IPS-18c (cell line): ENCODE measurements around the gene TPM3.

Experiments used
- H3K4me3 ChIP-seq: 2 replicates; pipeline ENCODE4 v1.7.0; 2013; ENCODE audit warnings: low read depth, mild to moderate bottlenecking, low read length, moderate library complexity; ENCODE audit not compliant: insufficient read depth
- H3K9me3 ChIP-seq: one replicate; pipeline ENCODE4 v1.6.1; 2013; ENCODE audit warnings: mild to moderate bottlenecking, low read length, moderate library complexity; ENCODE audit not compliant: control insufficient read depth, insufficient read depth

Gene TPM3

DNA sequence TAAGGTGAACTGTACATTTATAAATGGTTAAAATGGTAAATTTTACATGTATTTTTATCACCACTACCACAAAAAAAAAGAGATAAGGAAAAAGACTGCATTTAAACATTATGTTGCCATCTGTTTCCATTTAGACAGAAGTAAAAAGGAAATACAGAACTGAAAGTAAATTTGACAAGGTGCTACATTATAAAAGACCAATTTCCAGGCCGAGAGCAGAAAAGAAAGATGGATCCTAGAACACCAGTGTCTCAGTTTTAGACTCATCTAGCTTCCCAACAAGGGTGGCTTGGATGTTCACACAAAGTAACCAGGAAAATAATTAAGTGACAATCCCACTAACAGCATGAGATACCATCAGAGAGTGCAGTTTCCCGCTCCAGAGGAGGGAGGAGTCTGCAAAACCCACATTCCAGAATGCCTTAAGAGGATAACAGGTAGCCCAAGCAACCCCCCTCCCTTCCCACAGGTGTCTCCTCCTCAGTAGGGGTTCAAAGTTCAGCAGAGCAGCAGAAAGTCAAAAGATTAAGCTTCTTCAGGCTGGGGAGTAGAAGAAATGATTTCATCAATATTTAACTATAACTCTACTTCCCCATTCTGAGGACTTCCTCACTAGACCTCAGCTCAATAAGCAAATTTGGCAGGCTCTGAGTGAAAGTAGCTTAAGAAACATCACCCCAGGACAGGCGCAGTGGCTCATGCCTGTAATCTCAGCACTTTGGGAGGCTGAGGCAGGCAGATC is 11.8 kb downstream of the TPM3 start:
- no peaks in the 10 kb centered on the region for H3K9me3 ChIP-seq
- no peak overlapping the region; the same call in 1 of the 2 replicates for H3K4me3 ChIP-seq

DNA sequence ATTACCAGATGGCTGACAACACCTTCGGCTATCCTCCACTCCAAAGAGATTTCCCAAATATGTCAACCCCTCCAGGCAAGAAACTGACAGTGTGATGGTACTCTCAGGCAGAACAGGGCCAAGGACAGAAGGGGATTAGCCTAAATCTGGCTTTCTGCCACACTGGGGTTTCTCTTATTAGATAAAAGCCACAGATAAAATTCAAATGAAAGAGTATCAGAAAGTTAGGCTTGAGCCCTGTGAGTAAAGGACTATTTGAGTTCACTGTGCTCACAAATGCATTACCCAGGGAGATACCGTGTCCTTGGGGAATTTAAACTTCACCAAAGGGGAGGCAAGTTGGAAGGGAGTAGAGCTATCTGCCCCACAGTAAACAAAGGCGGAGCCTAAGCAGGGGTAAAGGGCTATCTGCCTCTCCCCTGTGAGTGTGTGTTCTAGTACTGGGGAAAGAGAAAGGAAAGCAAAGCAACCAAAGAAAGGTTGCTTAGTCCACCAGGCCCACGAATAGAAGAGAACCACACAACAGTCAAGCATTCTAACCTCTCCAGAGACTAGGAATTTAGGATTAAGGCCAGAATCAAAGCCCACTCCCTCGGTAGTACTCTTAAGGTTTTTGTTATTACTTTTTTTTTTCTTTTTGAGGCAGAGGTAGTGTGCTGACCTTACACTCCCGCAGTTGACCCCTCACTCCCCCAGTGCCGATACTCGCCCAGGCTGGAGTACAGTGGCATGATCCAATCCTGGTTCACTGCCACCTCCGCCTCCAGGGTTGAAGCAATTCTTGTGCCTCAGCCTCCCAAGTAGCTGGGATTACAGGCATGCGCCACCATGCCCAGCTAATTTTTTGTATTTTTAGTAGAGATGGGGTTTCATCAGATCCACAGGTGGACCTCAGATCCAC is 12.7 kb downstream of the TPM3 start:
- Histone ChIP-seq H3K4me3 (no peak overlapping the region), H3K9me3 (no peaks in the 10 kb centered on the region)

DNA sequence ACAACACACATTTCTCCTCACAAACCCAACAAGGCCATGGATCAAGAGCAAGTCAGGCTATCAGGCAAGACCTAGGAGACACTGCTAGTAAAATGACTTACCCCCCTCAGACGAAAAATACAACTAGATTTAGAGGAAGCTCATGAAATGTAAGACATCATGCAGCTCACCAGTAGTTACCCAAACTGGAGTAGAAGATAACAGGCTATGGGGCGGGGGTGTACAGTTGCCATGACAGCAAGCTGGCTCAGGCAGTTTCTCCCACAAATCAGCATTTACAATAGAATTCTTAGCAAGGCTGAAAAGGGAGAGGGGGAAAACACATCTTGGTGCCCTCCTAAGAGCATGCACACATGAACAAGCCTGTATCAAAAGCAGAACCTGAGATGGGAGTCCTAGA is 13.9 kb downstream of the TPM3 start:
- Histone ChIP-seq H3K4me3 (no peak overlapping the region), H3K9me3 (no peaks in the 10 kb centered on the region)

DNA sequence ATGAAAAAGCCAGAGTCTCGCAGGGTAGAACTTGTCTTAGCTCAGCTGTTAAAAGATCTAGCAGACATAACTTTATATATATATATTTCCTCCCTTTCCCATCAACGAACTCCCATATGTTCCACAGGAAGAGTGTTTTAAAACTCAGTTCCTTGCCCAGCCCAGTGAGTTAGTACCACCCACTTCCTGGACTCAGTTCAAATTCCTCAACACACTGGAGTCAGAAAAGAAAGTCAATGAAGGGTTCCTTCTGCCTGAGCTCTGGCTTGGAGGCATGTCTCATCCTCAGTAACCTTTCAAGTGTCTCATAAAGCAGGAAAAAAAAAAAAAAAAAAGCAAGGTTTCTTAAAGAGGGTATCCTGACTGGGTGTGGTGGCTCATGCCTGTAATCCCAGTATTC is 15.6 kb downstream of the TPM3 start:
- no peak overlapping the region for H3K4me3 ChIP-seq
- H3K9me3 ChIP-seq = peaks cover 2% of the 10 kb centered on the region

DNA sequence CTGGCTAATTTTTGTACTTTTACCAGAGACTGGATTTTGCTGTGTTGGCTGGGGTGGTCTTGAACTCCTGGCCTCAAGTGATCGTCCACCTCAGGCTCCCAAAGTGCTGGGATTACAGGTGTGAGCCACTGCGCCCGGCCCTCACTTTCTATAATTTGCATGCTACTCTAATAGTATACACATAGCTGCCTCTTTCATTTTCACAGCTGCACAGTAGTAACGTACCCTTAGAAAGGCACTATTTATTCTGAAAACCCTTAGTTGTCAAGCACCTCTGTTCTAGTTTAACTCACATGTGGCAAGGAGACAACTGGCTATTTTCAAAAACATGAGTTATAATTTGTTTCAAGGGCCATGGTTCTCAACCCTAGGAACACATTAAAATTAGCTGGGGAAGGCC is 17.2 kb downstream of the TPM3 start:
- peaks cover 2% of the 10 kb centered on the region for H3K9me3 ChIP-seq
- no peak overlapping the region for H3K4me3 ChIP-seq

DNA sequence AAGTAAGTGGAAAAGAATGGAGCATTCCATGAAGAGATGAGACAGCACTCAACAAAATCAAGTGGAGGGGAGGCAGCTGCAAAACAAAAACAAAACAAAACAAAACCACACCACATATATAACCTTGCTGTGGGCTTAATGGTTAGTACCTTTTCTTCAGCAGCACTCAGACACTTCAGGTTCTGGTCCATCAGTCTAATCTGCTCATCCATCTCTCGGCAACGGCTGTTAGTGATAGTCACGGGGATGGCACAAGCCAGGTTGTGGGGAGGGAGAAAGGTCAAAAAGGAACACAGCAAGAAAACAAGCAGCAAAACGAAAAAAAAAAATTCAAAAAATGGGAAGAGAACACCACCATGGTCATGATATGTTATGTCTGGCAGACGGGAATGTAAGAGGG is 20.0 kb downstream of the TPM3 start:
- no peak overlapping the region for H3K4me3 ChIP-seq
- peaks cover 2% of the 10 kb centered on the region for H3K9me3 ChIP-seq

DNA sequence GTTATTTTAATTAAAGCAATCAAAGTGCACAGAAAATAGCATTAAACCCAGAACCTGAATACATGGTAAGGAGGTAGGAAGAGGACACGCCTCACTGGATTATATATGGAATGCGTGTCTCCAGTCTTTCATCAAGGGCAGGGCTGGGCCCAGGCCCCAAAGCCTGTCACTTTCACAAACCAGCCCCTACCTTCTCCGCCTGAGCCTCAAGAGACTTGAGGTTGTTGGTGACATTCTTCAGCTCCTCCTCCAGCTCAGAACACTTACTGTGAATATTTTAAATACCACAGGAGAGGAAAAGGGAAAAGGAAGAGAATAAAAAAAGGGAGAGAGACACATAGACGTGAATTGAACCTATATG is 20.7 kb downstream of the TPM3 start:
- Histone ChIP-seq H3K9me3 (peaks cover 2% of the 10 kb centered on the region), H3K4me3 (no peak overlapping the region)

DNA sequence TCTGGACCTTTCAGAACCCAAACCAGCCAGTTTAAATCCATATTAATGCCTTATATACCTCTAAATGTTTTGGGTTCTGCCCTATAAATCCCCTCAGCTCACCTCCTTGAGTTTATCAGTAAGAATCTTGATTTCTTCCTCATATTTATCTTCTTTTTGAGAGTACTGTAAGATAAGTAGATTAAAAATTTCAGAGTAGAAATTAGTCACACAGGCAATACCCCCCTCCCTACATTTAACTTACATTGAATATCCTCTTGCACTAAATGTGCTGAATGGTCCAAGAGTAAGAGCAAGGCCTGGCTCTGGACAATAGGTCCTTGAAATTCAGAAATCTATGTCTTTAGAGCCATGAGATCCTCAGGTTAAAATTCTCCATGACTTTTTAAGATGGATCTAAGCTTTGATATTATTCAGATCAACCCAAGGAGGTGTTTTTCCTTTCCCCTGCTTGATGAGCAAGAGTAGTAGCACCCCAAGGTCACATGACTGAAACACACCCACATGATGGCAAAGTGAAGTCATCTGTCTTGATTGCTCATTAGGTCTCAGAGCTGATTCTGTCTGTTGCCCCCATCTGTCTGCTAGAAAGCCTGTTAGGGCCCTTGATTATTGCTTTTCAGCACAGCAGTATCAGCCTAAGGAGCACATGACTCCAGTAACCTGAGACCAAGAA is 21.2 kb downstream of the TPM3 start:
- H3K4me3 ChIP-seq = no peak overlapping the region
- peaks cover 2% of the 10 kb centered on the region for H3K9me3 ChIP-seq

DNA sequence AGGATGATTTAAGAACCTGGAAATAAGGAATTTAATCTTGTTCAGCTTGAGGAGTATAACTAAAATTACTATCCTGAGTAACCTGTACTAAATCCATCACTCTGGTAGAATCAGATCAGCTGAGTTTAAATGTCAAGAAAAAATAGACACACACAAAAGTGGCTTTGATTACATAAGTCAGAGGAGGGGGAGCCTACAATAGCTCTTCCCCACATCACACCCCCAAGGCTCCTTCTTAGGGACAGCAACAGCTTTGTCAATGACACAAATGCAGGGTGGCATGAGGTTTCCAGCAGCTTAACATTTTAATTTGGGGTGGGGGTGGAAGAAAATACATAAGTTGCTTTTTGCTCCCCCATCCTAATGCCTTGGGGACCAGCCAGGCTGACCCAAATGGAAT is 24.4 kb downstream of the TPM3 start:
- peaks cover under 1% of the 10 kb centered on the region for H3K9me3 ChIP-seq
- no peak overlapping the region for H3K4me3 ChIP-seq

DNA sequence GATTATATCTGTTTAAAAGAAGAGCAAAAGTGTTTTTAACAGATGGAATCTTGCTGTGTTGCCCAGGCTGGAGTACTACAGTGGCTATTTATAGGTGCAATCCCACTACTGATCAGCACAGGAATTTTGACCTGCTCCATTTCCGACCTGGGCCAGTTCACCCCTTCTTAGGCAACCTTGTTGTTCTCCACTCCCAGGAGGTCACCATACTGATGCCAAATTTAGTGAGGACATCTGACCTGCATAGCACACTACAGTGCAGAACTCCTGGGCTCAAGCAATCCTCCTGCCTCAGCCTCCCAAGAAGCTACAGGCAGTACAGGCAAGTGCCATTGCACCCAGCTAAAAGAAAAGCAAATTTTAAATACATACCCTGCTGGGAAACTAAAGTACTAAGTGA is 25.7 kb downstream of the TPM3 start:
- Histone ChIP-seq H3K9me3 (no peaks in the 10 kb centered on the region), H3K4me3 (no peak overlapping the region)

DNA sequence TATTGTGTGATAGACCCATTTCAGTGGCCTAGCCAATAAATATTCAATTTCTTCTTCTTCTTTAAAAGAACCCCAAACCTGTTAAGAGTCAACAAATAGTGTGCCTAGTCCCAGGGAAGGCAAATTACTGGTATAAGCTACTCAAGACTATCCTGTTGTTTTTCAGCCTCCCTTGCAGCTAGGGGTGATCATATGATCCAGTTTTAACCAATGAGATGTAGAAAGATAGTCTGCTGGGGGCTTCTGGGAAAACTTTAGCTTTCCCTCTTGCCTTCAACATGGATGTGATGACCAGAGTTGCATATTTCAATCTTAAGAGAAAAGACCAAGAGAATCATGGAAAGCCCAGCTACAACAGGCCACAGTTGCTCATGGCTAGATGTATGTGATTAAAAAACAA is 32.3 kb downstream of the TPM3 start:
- Histone ChIP-seq H3K4me3 (no peak overlapping the region), H3K9me3 (no peaks in the 10 kb centered on the region)

DNA sequence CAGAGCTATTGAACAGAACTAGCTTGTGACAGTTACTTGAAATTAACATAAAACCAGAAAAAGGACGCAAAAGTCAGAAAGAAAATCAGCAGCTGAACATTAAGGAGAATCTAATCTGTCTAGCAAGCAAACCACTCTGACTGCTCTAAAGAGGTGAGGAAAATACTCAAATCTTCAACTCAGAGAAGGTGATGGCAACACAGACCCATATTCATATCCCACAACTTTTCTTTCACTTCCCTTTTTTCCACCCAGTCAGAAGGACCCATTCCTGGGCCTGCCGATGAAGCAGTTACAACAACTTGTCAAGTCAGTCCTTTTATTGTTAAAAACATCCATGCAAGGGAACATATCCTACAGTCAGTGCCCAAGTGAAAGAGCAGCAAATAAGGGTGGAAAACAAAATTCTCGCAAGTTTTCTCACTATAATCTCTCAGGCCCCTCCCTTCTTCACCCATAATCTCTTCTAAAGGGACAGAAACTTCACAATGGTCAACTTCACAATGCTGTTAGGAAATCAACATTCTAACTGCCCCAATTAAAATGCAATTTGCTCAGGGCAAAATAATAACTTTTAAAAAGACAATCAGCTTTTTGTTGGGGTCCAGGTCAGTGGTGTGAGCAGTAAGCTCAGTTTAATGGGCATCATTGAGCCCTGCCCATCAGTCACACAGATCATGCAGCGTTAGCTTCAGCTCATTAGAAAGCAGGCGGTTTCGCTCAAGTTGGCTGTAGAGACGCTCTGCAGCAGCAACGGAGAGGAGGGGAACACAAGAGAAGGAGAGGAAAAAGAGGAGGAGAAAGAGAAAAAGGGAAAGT is 33.4 kb downstream of the TPM3 start:
- H3K9me3 ChIP-seq = no peaks in the 10 kb centered on the region
- no peak overlapping the region for H3K4me3 ChIP-seq

DNA sequence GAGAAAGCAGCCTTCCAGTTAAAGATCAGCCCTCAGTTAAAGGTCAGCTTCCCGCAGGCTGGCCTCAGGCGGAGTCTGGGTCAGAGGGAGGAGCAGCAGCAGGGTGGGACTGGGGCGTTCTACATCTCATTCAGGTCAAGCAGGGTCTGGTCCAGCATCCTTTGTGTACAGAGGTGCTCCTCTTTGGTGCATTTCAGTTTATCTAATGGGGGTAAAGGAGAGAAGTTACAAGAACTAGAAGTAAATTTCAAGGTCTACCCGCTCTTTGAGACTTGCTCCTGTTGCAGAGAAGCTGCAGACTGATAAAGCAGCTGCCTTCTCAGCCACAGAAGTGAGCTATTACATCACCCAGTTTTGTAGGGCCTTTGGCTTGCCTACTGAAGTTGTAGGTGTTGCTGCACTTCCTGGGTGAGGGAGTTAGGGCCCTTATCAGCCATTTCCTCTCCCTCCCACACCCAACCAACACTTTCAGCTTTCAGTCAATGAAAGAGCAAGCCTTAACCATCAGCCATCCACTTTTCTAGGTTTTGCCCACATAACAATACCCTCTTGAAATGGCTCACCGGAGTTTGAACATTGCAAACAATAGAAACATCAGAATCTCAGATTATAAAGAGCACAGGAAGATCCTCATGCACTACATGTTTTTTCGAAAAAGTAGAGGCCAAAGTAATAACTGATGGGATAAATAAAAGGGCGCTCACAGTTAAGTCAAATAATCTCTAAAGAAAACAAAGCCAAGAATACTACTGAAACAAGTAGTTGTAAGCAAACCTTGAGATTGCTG is 34.2 kb downstream of the TPM3 start:
- Histone ChIP-seq H3K9me3 (no peaks in the 10 kb centered on the region), H3K4me3 (no peak overlapping the region)

DNA sequence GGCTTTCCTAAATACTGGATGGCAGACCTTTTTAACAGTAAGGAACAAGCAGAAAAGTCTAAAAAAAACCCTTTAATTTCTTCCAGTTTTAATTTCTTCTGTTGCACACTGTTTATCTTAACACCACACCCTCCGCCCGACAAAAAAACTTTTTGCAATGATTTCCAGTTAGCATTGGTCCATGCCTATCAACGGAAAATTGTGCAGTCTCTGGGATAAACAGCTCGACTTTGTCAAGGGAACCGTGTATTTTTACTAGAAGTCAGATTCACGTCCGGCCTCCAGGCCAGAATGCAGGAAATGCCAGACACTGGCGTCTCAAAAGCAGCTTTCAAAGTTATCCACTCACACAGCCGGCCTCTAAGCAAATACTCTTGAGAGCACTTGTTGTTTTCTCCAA is 36.6 kb downstream of the TPM3 start:
- H3K9me3 ChIP-seq = no peaks in the 10 kb centered on the region
- H3K4me3 ChIP-seq = no peak overlapping the region

DNA sequence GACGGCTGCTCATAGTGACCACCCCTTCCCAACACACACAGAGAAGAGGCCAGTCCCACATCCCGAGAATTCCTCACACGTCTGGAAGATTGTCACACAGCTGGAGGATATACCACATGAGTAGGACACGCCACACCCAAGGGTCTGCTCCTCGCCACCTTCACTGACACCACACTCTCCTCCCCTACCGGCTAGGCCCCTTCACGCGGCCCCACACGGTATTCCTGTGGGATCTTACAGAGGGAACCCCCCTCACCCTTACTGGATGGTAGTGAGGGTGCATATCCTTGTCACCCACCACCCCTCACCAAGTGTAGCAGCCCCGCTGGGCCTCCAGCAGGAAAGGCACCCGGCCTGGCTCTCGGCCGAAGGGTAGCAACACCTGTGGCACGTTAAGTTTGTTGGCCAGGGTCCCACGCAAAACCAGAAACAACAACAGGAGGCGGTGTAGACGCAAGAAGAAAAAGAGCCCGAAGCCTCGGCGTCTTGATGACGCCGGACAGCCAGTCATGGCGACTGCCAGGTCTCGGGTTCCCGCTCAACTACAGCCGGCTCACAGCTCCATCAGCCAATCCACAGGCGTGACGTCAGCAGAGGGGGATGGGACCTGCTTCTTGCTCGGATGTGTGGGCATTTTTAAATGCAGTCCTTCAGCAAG is 37.2 kb downstream of the TPM3 start, which contains the start of gene NUP210L:
Gene NUP210L, minus strand, starts transcription at position 540 of the 658 bp plus-strand sequence.
- Histone ChIP-seq H3K9me3 (no peaks in the 10 kb centered on the region), H3K4me3 (no peak within 1 kb of the TSS)

DNA sequence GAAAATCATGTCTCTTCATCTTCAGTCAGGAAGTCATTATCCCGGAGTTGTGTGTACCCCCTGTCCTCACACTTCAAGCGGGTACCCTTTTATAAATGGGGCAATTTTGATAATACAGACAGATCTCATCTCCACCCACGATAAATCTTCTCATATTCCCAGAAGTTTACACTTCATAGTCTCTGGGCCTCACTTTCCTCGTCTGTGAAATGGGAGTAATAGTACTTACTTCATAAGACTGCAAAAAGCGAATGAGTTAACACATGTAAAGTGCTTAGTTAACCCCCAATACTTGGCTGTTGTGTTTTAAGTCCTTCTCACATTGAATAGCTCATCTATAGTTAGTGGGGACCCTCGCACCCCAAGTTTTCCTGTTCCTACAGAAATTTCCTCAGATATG is 37.8 kb downstream of the TPM3 start:
- H3K9me3 ChIP-seq = no peaks in the 10 kb centered on the region
- H3K4me3 ChIP-seq = no peak overlapping the region
